ENCODE data around the gene CLPTM1. TPM values are rescaled to one million over a fixed set of nuclear protein-coding genes. Genes with fewer than 3 reads are reported as not detected.

The CLPTM1 gene
- total RNA-seq, 1 donor from 2014 or later: 115 TPM

DNA sequence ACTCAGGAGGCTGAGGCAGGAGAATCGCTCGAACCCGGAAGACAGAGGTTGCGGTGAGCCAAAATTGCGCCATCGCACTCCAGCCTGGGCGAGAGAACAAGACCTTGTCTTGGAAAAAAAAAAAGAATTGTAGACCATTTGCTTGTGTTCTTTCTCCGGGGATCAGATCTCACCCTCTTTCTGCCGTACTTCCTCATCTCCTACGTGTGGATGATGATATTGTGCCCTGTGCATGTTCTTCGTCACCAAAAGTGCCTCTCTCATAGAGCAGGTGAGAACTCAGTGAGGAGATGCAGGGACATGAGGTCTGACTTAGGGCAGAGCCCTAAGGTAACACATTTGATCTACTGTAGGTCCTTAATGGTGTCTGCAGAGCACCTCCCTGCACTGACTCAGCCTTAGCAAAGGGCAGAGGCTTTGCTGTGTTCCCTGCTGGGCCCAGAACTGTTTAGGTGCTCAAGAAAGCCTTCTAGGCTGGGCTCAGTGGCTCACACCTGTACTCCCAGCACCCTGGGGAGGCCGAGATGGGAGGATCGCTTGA, 8.1 kb upstream of the CLPTM1 start:
- Histone ChIP-seq H3K36me3 (ENCODE audit: insufficient read depth, low read length) (no peaks in the 10 kb centered on the region), H4K20me1 (ENCODE audit: insufficient read depth, low read length) (no peaks in the 10 kb centered on the region), H3K4me3 (ENCODE audit: insufficient read depth, low read depth, low read length) (no peak overlapping the region), H3K27ac (ENCODE audit: low read depth, low read length) (no peak overlapping the region), H3K79me2 (ENCODE audit: insufficient read depth, low read length) (no peaks in the 10 kb centered on the region), H3K9me3 (ENCODE audit: insufficient read depth, low read depth, low read length) (no peaks in the 10 kb centered on the region), H3K4me1 (ENCODE audit: insufficient read depth, low read length) (peaks cover 5% of the 10 kb centered on the region), H3K4me2 (ENCODE audit: low read length) (no peak overlapping the region), H3K9ac (ENCODE audit: low read length) (no peak overlapping the region), H3K27me3 (ENCODE audit: insufficient read depth, low read length) (no peaks in the 10 kb centered on the region), H2AFZ (ENCODE audit: low read depth, low read length) (no peak overlapping the region)
- FAIRE-seq: no peak
- no peak for TF ChIP-seq EZH2 (IDR thresholded peaks at IDR 0.05; ENCODE audit: insufficient read depth, low read length)
- peaks cover 3% of the 10 kb centered on the region for H3K27me3 Mint-ChIP-seq (ENCODE audit: low read depth, unreplicated experiment)
- peaks cover 3% of the 10 kb centered on the region for H3K36me3 Mint-ChIP-seq (ENCODE audit: low read depth, unreplicated experiment)
- H3K4me1 Mint-ChIP-seq (ENCODE audit: low read depth, unreplicated experiment): no peaks in the 10 kb centered on the region
- H3K4me3 Mint-ChIP-seq (ENCODE audit: unreplicated experiment): no peak overlapping the region
- H3K9me3 Mint-ChIP-seq (ENCODE audit: unreplicated experiment): peaks cover 2% of the 10 kb centered on the region
- no peak overlapping the region for H3K27ac Mint-ChIP-seq (ENCODE audit: unreplicated experiment)
- no peak for DNase-seq (ENCODE audit: low read depth)

DNA sequence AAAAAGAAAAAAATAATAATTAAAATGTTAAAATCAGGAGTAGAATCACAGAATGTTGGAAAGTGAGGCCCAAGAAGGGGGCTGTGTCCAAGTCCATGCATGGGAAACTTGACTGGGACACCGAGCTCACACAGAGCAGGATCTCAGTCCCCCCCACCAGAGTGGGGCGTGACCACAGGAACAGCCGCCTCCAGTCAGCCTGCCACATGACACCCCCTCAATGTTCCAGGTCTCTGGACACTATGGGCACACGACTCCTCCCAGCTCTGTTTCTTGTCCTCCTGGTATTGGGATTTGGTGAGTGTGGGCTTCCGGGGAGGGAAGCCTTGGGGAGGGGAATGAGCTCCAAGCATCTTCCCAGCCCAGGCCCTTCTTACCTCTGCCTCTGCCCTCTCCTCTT, 6.9 kb upstream of the CLPTM1 start:
- no peak overlapping the region for H3K9ac ChIP-seq (ENCODE audit: low read length)
- H3K27ac ChIP-seq (ENCODE audit: low read depth, low read length): no peak overlapping the region
- Mint-ChIP-seq H3K4me1 (ENCODE audit: low read depth, unreplicated experiment) (no peaks in the 10 kb centered on the region), H3K36me3 (ENCODE audit: low read depth, unreplicated experiment) (peaks cover 3% of the 10 kb centered on the region), H3K27me3 (ENCODE audit: low read depth, unreplicated experiment) (peaks cover 3% of the 10 kb centered on the region), H3K9me3 (ENCODE audit: unreplicated experiment) (peaks cover 2% of the 10 kb centered on the region), H3K27ac (ENCODE audit: unreplicated experiment) (no peak overlapping the region), H3K4me3 (ENCODE audit: unreplicated experiment) (no peak overlapping the region)
- H4K20me1 ChIP-seq (ENCODE audit: insufficient read depth, low read length): no peaks in the 10 kb centered on the region
- no peak overlapping the region for H2AFZ ChIP-seq (ENCODE audit: low read depth, low read length)
- H3K36me3 ChIP-seq (ENCODE audit: insufficient read depth, low read length): no peaks in the 10 kb centered on the region
- H3K4me1 ChIP-seq (ENCODE audit: insufficient read depth, low read length): peaks cover 5% of the 10 kb centered on the region
- no peaks in the 10 kb centered on the region for H3K9me3 ChIP-seq (ENCODE audit: insufficient read depth, low read depth, low read length)
- no peaks in the 10 kb centered on the region for H3K27me3 ChIP-seq (ENCODE audit: insufficient read depth, low read length)
- no peak for DNase-seq (ENCODE audit: low read depth)
- no peak overlapping the region for H3K4me2 ChIP-seq (ENCODE audit: low read length)
- H3K79me2 ChIP-seq (ENCODE audit: insufficient read depth, low read length): no peaks in the 10 kb centered on the region
- TF ChIP-seq EZH2 (IDR thresholded peaks at IDR 0.05; ENCODE audit: insufficient read depth, low read length): no peak
- TF ChIP-seq, protein P1, sequence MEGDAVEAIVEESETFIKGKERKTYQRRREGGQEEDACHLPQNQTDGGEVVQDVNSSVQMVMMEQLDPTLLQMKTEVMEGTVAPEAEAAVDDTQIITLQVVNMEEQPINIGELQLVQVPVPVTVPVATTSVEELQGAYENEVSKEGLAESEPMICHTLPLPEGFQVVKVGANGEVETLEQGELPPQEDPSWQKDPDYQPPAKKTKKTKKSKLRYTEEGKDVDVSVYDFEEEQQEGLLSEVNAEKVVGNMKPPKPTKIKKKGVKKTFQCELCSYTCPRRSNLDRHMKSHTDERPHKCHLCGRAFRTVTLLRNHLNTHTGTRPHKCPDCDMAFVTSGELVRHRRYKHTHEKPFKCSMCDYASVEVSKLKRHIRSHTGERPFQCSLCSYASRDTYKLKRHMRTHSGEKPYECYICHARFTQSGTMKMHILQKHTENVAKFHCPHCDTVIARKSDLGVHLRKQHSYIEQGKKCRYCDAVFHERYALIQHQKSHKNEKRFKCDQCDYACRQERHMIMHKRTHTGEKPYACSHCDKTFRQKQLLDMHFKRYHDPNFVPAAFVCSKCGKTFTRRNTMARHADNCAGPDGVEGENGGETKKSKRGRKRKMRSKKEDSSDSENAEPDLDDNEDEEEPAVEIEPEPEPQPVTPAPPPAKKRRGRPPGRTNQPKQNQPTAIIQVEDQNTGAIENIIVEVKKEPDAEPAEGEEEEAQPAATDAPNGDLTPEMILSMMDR (IDR thresholded peaks at IDR 0.05; ENCODE audit: insufficient read depth, low read depth, low read length): no peak
- FAIRE-seq: no peak
- H3K4me3 ChIP-seq (ENCODE audit: insufficient read depth, low read depth, low read length): no peak overlapping the region

DNA sequence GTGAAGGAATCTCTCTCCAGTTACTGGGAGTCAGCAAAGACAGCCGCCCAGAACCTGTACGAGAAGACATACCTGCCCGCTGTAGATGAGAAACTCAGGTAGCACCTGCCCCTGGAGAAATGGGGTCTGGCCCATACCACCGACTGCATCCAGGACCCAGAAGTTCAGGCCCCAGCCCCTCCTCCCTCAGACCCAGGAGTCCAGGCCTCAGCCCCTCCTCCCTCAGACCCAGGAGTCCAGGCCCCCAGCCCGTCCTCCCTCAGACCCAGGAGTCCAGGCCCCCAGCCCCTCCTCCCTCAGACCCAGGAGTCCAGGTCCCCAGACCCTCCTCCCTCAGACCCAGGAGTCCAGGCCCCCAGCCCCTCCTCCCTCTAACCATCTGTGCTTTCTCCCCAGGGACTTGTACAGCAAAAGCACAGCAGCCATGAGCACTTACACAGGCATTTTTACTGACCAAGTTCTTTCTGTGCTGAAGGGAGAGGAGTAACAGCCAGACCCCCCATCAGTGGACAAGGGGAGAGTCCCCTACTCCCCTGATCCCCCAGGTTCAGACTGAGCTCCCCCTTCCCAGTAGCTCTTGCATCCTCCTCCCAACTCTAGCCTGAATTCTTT, 6.3 kb upstream of the CLPTM1 start:
- H3K27ac Mint-ChIP-seq (ENCODE audit: unreplicated experiment): no peak overlapping the region
- no peak for TF ChIP-seq EZH2 (IDR thresholded peaks at IDR 0.05; ENCODE audit: insufficient read depth, low read length)
- TF ChIP-seq, protein P1 (IDR thresholded peaks at IDR 0.05; ENCODE audit: insufficient read depth, low read depth, low read length): no peak
- H3K36me3 Mint-ChIP-seq (ENCODE audit: low read depth, unreplicated experiment): peaks cover 3% of the 10 kb centered on the region
- H3K4me1 Mint-ChIP-seq (ENCODE audit: low read depth, unreplicated experiment): no peaks in the 10 kb centered on the region
- peaks cover under 1% of the 10 kb centered on the region for H3K9me3 Mint-ChIP-seq (ENCODE audit: unreplicated experiment)
- Histone ChIP-seq H3K4me3 (ENCODE audit: insufficient read depth, low read depth, low read length) (no peak overlapping the region), H3K9ac (ENCODE audit: low read length) (no peak overlapping the region), H3K27me3 (ENCODE audit: insufficient read depth, low read length) (no peaks in the 10 kb centered on the region), H3K79me2 (ENCODE audit: insufficient read depth, low read length) (no peaks in the 10 kb centered on the region), H3K4me1 (ENCODE audit: insufficient read depth, low read length) (peaks cover 5% of the 10 kb centered on the region), H3K9me3 (ENCODE audit: insufficient read depth, low read depth, low read length) (no peaks in the 10 kb centered on the region), H3K27ac (ENCODE audit: low read depth, low read length) (no peak overlapping the region), H4K20me1 (ENCODE audit: insufficient read depth, low read length) (no peaks in the 10 kb centered on the region), H3K4me2 (ENCODE audit: low read length) (no peak overlapping the region), H3K36me3 (ENCODE audit: insufficient read depth, low read length) (no peaks in the 10 kb centered on the region), H2AFZ (ENCODE audit: low read depth, low read length) (no peak overlapping the region)
- no peak overlapping the region for H3K4me3 Mint-ChIP-seq (ENCODE audit: unreplicated experiment)
- H3K27me3 Mint-ChIP-seq (ENCODE audit: low read depth, unreplicated experiment): peaks cover 2% of the 10 kb centered on the region
- FAIRE-seq: no peak
- DNase-seq (ENCODE audit: low read depth): no peak
